NT2/D1 (cell line): Measurements from ENCODE around the gene PRR7.

Experiments
- SUZ12 ChIP-seq: IDR thresholded peaks from 2 replicates; pipeline ENCODE4 v1.6.1; 2011; ENCODE audit not compliant: insufficient read length, insufficient read depth; ENCODE audit errors: extremely low read depth
- YY1 ChIP-seq: IDR thresholded peaks from 2 replicates; pipeline ENCODE4 v1.6.1; 2011; ENCODE audit not compliant: insufficient read length, insufficient read depth
- ZNF274 ChIP-seq: IDR thresholded peaks from 2 replicates; pipeline ENCODE4 v1.6.1; 2011; ENCODE audit warnings: mild to moderate bottlenecking, low read depth, low read length

DNA sequence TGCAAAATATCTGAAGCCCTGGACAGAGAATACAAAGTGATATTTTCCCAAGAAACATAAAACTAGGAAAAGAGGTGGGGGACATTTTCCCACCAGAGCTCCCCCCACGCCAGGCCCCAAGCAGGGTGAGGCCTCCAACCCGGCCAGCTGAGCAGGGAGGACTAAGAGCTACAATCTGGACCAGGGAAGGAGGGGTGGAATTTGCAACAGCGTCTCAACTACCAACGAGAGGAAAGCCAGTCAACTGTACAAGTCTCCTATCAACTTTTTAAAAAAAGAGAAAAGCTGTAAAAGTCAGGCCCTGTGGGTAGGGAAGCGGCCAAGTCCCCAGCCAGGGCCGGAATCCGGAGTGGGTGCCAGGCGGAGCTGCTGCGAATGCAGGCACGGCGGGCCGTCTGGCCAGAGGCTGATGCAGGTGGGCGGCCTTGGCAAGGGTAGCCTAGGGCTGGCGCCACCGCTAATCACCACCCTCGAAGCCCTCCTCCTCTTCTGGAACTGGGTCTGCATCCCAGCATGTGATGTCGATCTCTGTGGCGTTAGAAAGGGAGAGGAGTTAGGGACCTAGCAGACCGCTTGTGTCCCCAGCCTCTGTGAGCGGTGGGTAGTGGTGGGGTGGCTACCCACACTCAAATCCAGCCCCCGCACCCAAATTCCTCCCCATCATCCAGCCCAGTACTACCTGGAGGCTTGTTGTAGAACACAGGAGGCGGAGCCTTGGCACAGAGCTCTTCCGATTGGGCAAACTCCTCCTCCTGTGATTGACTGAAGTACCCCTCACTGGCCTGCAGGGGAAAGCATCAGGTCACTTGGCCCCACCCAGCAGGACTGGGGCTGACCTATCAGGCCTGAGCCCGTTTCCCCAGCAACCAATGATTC is 10.6 kb downstream of the PRR7 start:
- TF ChIP-seq ZNF274 (no peak), SUZ12 (no peak), YY1 (no peak)
